ENCODE measurements around the gene YAP1. TPM values are rescaled to one million over a fixed set of nuclear protein-coding genes. Genes with fewer than 3 reads are reported as not detected.
"Not testable (repeated sequence)": the region's sequence is repeated elsewhere in the genome, so short reads cannot be mapped to it uniquely, and the experiment has no call there.

Gene YAP1
- total and polyA plus RNA-seq, 2 of the 4 experiments (the other 2 are of a cell fraction) = 121 to 251 TPM

DNA sequence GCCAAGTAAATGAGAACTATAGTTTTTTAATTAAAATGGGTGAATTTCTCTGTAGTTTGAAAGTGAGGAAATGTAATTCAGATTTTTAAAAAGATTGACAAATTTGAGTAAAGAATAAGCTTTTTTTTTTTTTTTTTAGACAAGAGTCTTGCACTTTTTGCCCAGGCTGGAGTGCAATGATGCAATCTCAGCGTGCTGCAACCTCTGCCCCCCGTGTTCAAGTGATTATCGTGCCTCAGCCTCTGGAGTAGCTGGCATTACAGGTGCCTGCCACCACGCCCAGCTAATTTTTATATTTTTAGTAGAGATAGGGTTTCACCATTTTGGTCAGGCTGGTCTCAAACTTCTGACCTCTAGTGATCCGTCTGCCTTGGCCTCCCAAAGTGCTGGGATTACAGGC is 90.1 kb downstream of the YAP1 start:
- H4K20me1 ChIP-seq (ENCODE audit: insufficient read depth, low read length); H2BK15ac ChIP-seq (ENCODE audit: low read depth, low read length); H3K14ac ChIP-seq (replicated peaks; ENCODE audit: low read depth, low read length); H3K4me3 ChIP-seq (ENCODE audit: insufficient read depth, low read depth, low read length); POLR2A ChIA-PET (ENCODE audit: unreplicated experiment); ATAC-seq (ENCODE audit: low read depth); H3K56ac ChIP-seq (ENCODE audit: extremely low read depth, insufficient read depth, low read length); H3K18ac ChIP-seq (ENCODE audit: low read depth, low read length); H2BK5ac ChIP-seq (ENCODE audit: low read depth, low read length, poor library complexity, severe bottlenecking); H3K27me3 ChIP-seq (ENCODE audit: control insufficient read depth, insufficient read depth, low read length); H3K9me1 ChIP-seq (ENCODE audit: insufficient read depth, low read length); in situ Hi-C loops (cut with MboI; ENCODE audit: low sequenced_read_pairs); H3K4me2 ChIP-seq (ENCODE audit: low read depth, low read length); dilution Hi-C loops (cut with HindIII; ENCODE audit: low sequenced_read_pairs, unreplicated experiment); H2BK20ac ChIP-seq (ENCODE audit: low read depth, low read length); H4K8ac ChIP-seq (ENCODE audit: low read depth in 2 of 2, low read length in 2 of 2); H3K4ac ChIP-seq (ENCODE audit: low read depth, low read length); H2AK5ac ChIP-seq (ENCODE audit: low read depth, low read length); H4K91ac ChIP-seq (ENCODE audit: insufficient read depth, low read depth, low read length); H2BK120ac ChIP-seq (ENCODE audit: low read depth, low read length); H3K23ac ChIP-seq (ENCODE audit: low read depth, low read length); DNase-seq; H3K9me3 ChIP-seq (ENCODE audit: control insufficient read depth, insufficient read depth, low read length); H4K5ac ChIP-seq (ENCODE audit: low read depth, low read length); H3K4me1 ChIP-seq (ENCODE audit: control insufficient read depth, insufficient read depth, low read length); H3K9ac ChIP-seq (ENCODE audit: low read depth, low read length); H2AK9ac ChIP-seq (replicated peaks; ENCODE audit: low read depth, low read length, poor library complexity); H3K27ac ChIP-seq (ENCODE audit: insufficient read depth, low read length); intact Hi-C loops (cut with micrococcal nuclease); H2AFZ ChIP-seq (replicated peaks; ENCODE audit: low read length, poor library complexity); BruUV-seq (replicated peaks); H3K36me3 ChIP-seq (ENCODE audit: control insufficient read depth, insufficient read depth, low read length): not testable (repeated sequence)
- CTCF ChIA-PET = interaction anchor here (0.6 kb wide), 1 partner anchor 618 kb away, joined by 4 read pairs; no protein-coding TSS in a partner anchor
- no CpG with 5 or more reads among the region's 5 CpGs for WGBS, 2 experiments (ENCODE audit: extremely low coverage in 2 of 2, insufficient read length in 1 of 2)
- TF ChIP-seq CEBPB (IDR thresholded peaks at IDR 0.05; ENCODE audit: low read depth, low read length) = 0 out of 2 replicates have a peak, but pooled peaks have one; percentile 3
- peaks cover 32 to 64% of the 10 kb centered on the region in 2 experiments for H3K79me1 ChIP-seq (ENCODE audit: low read depth in 1 of 2, low read length in 2 of 2)
